NB4 (cell line): ENCODE measurements around the gene PSMB4.
A peak's percentile ranks its signal among the peaks of the same experiment; 100 is the strongest.
"Not testable (repeated sequence)": the region's sequence is repeated elsewhere in the genome, so short reads cannot be mapped to it uniquely, and the experiment has no call there.

Experiments
- DNase-seq: peaks from one replicate; pipeline ENCODE4 v3.0.0; 2010; ENCODE audit warnings: low read depth
- H3K4me3 ChIP-seq: one replicate; pipeline ENCODE4 v1.5.1; 2011; ENCODE audit warnings: mild to moderate bottlenecking, low read depth, low read length, moderate library complexity
- CTCF ChIP-seq: IDR thresholded peaks from one replicate; pipeline ENCODE4 v1.5.1; 2012; ENCODE audit warnings: low read depth, low read length
- MYC ChIP-seq: IDR thresholded peaks from 2 replicates; pipeline ENCODE4 v1.6.1; 2011; ENCODE audit warnings: low read depth, low read length
- POLR2A ChIP-seq: IDR thresholded peaks from 2 replicates; pipeline ENCODE4 v1.6.1; 2011; ENCODE audit warnings: mild to moderate bottlenecking; ENCODE audit not compliant: insufficient read length; ENCODE audit errors: extremely low read depth
- TF ChIP-seq, protein P1 (sequence below): IDR thresholded peaks from 2 replicates; pipeline ENCODE4 v1.6.1; 2011; ENCODE audit warnings: low read depth, low read length

Gene PSMB4

GRCh38 chr1:151425103-151425502, 25.7 kb downstream of the PSMB4 start:
- no peak for TF ChIP-seq CTCF
- TF ChIP-seq MYC, result no peak
- TF ChIP-seq, protein P1, sequence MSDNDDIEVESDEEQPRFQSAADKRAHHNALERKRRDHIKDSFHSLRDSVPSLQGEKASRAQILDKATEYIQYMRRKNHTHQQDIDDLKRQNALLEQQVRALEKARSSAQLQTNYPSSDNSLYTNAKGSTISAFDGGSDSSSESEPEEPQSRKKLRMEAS, result no peak
- TF ChIP-seq POLR2A, result no peak
- DNase-seq, result no peak
- H3K4me3 ChIP-seq, result no peak overlapping the region

DNA sequence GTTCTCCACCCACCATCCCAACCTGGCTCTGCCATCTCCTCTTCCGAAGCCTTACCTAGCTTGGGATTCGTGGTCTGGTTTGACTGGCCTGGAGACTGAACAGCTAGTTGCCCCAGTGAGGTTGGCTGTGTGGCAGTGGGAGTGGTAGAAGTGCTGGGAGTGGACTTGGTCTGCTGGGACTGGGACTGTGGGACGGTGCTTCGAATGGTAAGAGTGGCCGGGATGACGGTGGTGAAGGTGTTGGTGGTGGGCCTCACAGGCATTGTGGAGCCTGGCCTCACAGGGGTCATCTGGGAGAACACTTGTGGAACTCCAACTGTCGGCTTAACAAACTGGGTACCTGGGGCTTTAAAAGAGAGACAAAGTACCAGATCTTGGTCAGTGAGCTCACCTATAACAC, 28.7 kb downstream of the PSMB4 start:
- H3K4me3 ChIP-seq, result no peak overlapping the region
- TF ChIP-seq POLR2A (no peak), MYC (no peak), CTCF (no peak)
- TF ChIP-seq, protein P1, result no peak
- DNase-seq, result no peak

GRCh38 chr1:151433827-151434226, 34.5 kb downstream of the PSMB4 start:
- DNase-seq, H3K4me3 ChIP-seq: not testable (repeated sequence)

GRCh38 chr1:151435174-151435573, 35.8 kb downstream of the PSMB4 start:
- no peak for DNase-seq
- no peak for TF ChIP-seq MYC
- no peak for TF ChIP-seq POLR2A
- no peak for TF ChIP-seq CTCF
- TF ChIP-seq, protein P1, result no peak
- no peak overlapping the region for H3K4me3 ChIP-seq

DNA sequence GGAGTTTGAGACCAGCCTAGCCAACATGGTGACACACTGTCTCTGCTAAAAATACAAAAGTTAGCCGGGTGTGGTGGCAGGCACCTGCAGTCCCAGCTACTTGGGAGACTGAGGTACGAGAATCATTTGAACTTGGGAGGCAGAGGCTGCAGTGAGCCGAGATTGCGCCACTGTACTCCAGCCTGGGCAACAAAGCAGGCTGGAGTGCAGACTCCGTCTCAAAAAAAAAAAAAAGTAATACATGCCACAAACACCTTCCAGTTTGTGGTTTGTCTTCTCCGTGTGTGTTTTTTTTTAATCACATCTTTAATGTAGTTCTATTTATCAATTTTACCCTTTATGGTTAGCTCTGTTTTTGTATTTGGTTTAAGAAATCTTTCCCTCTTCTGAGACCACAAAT, 37.6 kb downstream of the PSMB4 start:
- TF ChIP-seq CTCF, result no peak
- no peak for TF ChIP-seq MYC
- TF ChIP-seq POLR2A, result no peak
- TF ChIP-seq, protein P1, result no peak
- H3K4me3 ChIP-seq, result no peak overlapping the region
- DNase-seq, result no peak

- DNase-seq, result not testable (repeated sequence)
Observed at GRCh38 chr1:151437396-151437795, 38.0 kb downstream of the PSMB4 start.

GRCh38 chr1:151443846-151444782, 44.7 kb downstream of the PSMB4 start:
- H3K4me3 ChIP-seq, result no peak overlapping the region
- TF ChIP-seq POLR2A (no peak), CTCF (peak; percentile 74)
- TF ChIP-seq, protein P1, result no peak
- peak; percentile 78 for DNase-seq

More at GRCh38 chr1:151437396-151437795, 38.0 kb downstream of the PSMB4 start:
- H3K4me3 ChIP-seq, result not testable (repeated sequence)
